Testis (tissue), 3 donors: Measurements from ENCODE around the gene GGACT. TPM values are rescaled to one million over a fixed set of nuclear protein-coding genes. Genes with fewer than 3 reads are reported as not detected.
"Not testable (repeated sequence)": the region's sequence is repeated elsewhere in the genome, so short reads cannot be mapped to it uniquely, and the experiment has no call there.

Experiments used
- DNase-seq: peaks from one replicate; pipeline ENCODE4 v3.0.0-alpha.2; 2019
- H3K27ac ChIP-seq, 2 donors: fragments of 200-600 bp; sonication (generic); one replicate each; pipeline ENCODE4 v1.5.1; 2019
- H3K27me3 ChIP-seq: fragments of 200-600 bp; sonication (generic); one replicate; pipeline ENCODE4 v1.5.1; 2019
- H3K36me3 ChIP-seq: fragments of 200-600 bp; sonication (generic); one replicate; pipeline ENCODE4 v1.5.1; 2017; ENCODE audit warnings: low read depth; ENCODE audit errors: missing control alignments
- H3K4me1 ChIP-seq: fragments of 200-600 bp; sonication (generic); one replicate; pipeline ENCODE4 v1.5.1; 2019
- H3K4me3 ChIP-seq, 2 donors: fragments of 200-600 bp; sonication (generic); one replicate each; pipeline ENCODE4 v1.5.1; 2017 to 2019
- H3K9me3 ChIP-seq: fragments of 200-600 bp; sonication (generic); one replicate; pipeline ENCODE4 v1.5.1; 2017
- POLR2A ChIP-seq: fragments of 450-650 bp; IDR thresholded peaks from one replicate; pipeline ENCODE4 v1.6.1; 2017; ENCODE audit warnings: antibody characterized with exemption, mild to moderate bottlenecking, moderate library complexity
- WGBS, 2 donors: methylation state at CpG; one replicate each; pipeline ENCODE4 v1.1.5; 2018; 5-methylcytosine and 5-hydroxymethylcytosine counted together
- intact Hi-C: fragments of 100-400 bp; cut with DNase I; formaldehyde crosslinking; loops from one replicate; pipeline ENCODE4 v1.15.1; 2023; ENCODE audit warnings: low total_unique reads
- polyA plus RNA-seq: library from polyadenylated mRNA; stranded (reverse); fragments of 350-450 nt; fragmentation: Illumina TruSeq; extraction: RNeasy Lipid Tissue Mini Kit (QIAGEN cat#74804); gene quantifications from one replicate; pipeline ENCODE4 v1.2.3, GENCODE V29; 2014; ENCODE audit warnings: low read depth, low replicate concordance; ENCODE audit not compliant: insufficient read depth
- total RNA-seq, 2 donors: library from RNA; depleted of rRNA; stranded (reverse); fragments of >200 nt; gene quantifications; one replicate each; pipeline ENCODE4 v1.2.3, GENCODE V29; 2016
- TF ChIP-seq, protein P1 (sequence below), 3 experiments: fragments of 450-650 bp in 2 of 3; fragments of 200-600 bp in 1 of 3; sonication (generic) in 1 of 3; IDR thresholded peaks; one replicate each; pipeline ENCODE4 v1.5.1; 2016 to 2019; ENCODE audit warnings: antibody characterized with exemption in 3 of 3, mild to moderate bottlenecking in 2 of 3, moderate library complexity in 1 of 3

GGACT gene
- total and polyA plus RNA-seq, 3 donors from 2014 or later = 9.8 to 30.0 (median 18.9) TPM

DNA sequence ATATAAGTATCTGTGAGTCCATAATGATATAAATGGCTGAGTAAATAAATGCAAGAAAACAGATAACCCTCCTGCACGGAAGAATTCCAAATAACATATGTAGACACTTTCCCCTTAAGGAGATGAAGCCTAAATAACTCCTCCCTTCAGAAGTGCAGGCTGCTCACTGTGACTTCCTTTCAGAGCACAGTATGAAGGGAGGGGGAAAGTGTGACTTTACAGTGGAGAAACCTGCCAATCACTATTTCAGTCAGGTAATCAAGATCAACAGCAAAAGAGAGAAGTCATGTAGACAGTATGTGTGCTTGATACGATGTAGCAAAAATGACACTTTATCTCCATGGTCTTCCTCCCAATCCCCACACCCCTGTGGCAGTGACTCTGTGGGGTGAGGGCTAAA is 7.1 kb downstream of the GGACT start:
- no peak for DNase-seq
- H3K27ac ChIP-seq = no peak overlapping the region
- 90 to 94% methylated on average over 2 of the region's 2 CpGs for WGBS, 2 donors
- H3K4me3 ChIP-seq = no peak overlapping the region
- no peaks in the 10 kb centered on the region for H3K36me3 ChIP-seq
- TF ChIP-seq, protein P1, sequence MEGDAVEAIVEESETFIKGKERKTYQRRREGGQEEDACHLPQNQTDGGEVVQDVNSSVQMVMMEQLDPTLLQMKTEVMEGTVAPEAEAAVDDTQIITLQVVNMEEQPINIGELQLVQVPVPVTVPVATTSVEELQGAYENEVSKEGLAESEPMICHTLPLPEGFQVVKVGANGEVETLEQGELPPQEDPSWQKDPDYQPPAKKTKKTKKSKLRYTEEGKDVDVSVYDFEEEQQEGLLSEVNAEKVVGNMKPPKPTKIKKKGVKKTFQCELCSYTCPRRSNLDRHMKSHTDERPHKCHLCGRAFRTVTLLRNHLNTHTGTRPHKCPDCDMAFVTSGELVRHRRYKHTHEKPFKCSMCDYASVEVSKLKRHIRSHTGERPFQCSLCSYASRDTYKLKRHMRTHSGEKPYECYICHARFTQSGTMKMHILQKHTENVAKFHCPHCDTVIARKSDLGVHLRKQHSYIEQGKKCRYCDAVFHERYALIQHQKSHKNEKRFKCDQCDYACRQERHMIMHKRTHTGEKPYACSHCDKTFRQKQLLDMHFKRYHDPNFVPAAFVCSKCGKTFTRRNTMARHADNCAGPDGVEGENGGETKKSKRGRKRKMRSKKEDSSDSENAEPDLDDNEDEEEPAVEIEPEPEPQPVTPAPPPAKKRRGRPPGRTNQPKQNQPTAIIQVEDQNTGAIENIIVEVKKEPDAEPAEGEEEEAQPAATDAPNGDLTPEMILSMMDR (IDR thresholded peaks at IDR 0.05) = no peak
- TF ChIP-seq POLR2A = no peak
- H3K27me3 ChIP-seq = no peaks in the 10 kb centered on the region
- intact Hi-C loops = no loop called here
- H3K4me1 ChIP-seq = no peaks in the 10 kb centered on the region
- H3K9me3 ChIP-seq = no peaks in the 10 kb centered on the region

GRCh38 chr13:100581030-100581429 is 7.6 kb downstream of the GGACT start:
- DNase-seq = no peak
- intact Hi-C loops = no loop called here
- Histone ChIP-seq H3K4me3 (no peak overlapping the region), H3K27ac (no peak overlapping the region), H3K27me3 (no peaks in the 10 kb centered on the region), H3K4me1 (no peaks in the 10 kb centered on the region), H3K36me3 (no peaks in the 10 kb centered on the region), H3K9me3 (no peaks in the 10 kb centered on the region)
- no peak for TF ChIP-seq POLR2A
- TF ChIP-seq, protein P1 (IDR thresholded peaks at IDR 0.05) = no peak
- WGBS, 2 donors = 93 to 97% methylated on average over 4 of the region's 4 CpGs

- no peak overlapping the region for H3K27ac ChIP-seq
- intact Hi-C loops = no loop called here
- no peaks in the 10 kb centered on the region for H3K4me1 ChIP-seq
- no peak overlapping the region for H3K4me3 ChIP-seq
- no peaks in the 10 kb centered on the region for H3K36me3 ChIP-seq
- no peaks in the 10 kb centered on the region for H3K27me3 ChIP-seq
- H3K9me3 ChIP-seq = no peaks in the 10 kb centered on the region
- no peak for DNase-seq
- 94 to 95% methylated on average over 10 to 12 of the region's 12 CpGs for WGBS, 2 donors
- TF ChIP-seq, protein P1 (IDR thresholded peaks at IDR 0.05) = no peak
- TF ChIP-seq POLR2A = no peak
Observed at GRCh38 chr13:100580045-100580444, 8.5 kb downstream of the GGACT start.

- H3K36me3 ChIP-seq, H3K27me3 ChIP-seq, H3K4me3 ChIP-seq, intact Hi-C loops, H3K27ac ChIP-seq, H3K9me3 ChIP-seq, H3K4me1 ChIP-seq, DNase-seq: not testable (repeated sequence)
- WGBS, 2 donors = 92 to 97% methylated on average over 4 of the region's 4 CpGs
Observed at GRCh38 chr13:100577239-100577638, 11.3 kb downstream of the GGACT start.

DNA sequence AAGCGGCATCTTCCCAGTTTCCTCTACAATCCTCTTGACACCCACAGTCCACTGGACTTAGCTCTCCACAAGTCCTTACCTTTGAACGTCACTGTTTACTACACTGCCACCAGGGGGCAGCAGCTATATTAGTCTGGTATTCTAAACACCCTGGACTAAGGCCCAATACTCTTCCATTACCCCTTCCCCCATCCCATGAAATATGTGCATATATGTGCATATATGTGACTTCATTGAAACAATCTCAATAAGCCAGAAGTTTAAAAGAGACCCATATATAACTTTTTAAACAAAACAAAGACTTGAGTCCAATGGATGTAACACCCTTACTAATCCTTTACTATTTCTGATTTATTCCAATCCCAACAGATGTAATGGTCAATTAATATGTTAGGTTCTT is 15.5 kb downstream of the GGACT start:
- no peak overlapping the region for H3K27ac ChIP-seq
- H3K9me3 ChIP-seq = no peaks in the 10 kb centered on the region
- WGBS, 2 donors = 53 to 58% methylated on average over 2 of the region's 2 CpGs
- no peaks in the 10 kb centered on the region for H3K4me1 ChIP-seq
- peak; percentile 86 for DNase-seq
- no peak overlapping the region for H3K4me3 ChIP-seq
- H3K36me3 ChIP-seq = no peaks in the 10 kb centered on the region
- intact Hi-C loops = no loop called here
- no peak for TF ChIP-seq POLR2A
- TF ChIP-seq, protein P1 (IDR thresholded peaks at IDR 0.05) = peak; percentile 61 to 68 (median 61)
- no peaks in the 10 kb centered on the region for H3K27me3 ChIP-seq
